Stimulated activated CD8-positive, alpha-beta memory T cell treated with anti-CD3 and anti-CD28 coated beads, Interleukin-4, amount 100 ng/mL, for 24 hours (primary cell): ENCODE results near the gene ZNF738.
"Not testable (repeated sequence)": the region's sequence is repeated elsewhere in the genome, so short reads cannot be mapped to it uniquely, and the experiment has no call there.

Experiments
- DNase-seq: peaks from one replicate; pipeline ENCODE4 v3.0.0-alpha.2; 2020; ENCODE audit warnings: low read depth

ZNF738 gene

GRCh38 chr19:21358768-21359451, at the start of gene ZNF738:
Gene ZNF738 (plus strand): TSS chr19:21359000. CDS start chr19:21359141, 141 bp downstream.
- peak; percentile 68 for DNase-seq

DNA sequence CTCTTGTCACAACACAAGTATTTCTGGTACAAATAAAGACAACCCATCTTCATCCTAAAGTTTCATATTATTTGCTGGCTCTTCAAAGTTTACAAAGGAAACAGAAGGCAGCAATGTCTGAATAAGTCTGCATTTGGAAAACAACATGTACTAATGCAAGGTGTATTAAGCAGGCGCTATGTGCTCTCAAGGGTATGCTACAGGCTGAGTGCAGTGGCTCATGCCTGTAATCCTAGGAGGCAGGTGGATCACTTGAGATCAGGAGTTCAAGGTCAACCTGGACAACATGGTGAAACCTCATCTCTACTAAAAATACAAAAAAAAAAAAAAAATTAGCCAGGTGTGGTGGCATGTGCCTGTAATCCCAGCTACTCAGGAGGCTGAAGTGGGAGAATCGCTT, 46.0 kb upstream of the ZNF738 start:
- DNase-seq, result not testable (repeated sequence)

- DNase-seq, result no peak
Measured at GRCh38 chr19:21314676-21315075, 44.1 kb upstream of the ZNF738 start.

DNA sequence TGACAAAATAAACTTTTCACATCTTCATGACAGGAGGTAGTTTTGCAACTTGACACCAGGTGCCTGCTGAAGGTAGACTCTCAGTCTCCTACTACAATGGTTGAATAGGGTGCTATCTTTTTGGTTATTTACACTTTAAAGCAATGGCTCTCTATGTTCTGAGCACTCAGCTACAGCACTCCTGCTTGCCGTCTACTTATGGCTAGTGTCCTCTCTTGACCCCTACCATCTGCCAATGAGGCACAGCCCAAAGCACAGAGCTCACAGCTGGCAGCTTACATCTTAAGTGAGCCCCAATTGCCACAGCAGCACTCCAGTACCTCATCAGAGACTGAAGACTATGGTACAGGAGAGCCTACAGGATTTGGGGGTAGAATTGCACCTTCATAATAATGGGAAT, 41.0 kb upstream of the ZNF738 start:
- DNase-seq, result no peak

DNA sequence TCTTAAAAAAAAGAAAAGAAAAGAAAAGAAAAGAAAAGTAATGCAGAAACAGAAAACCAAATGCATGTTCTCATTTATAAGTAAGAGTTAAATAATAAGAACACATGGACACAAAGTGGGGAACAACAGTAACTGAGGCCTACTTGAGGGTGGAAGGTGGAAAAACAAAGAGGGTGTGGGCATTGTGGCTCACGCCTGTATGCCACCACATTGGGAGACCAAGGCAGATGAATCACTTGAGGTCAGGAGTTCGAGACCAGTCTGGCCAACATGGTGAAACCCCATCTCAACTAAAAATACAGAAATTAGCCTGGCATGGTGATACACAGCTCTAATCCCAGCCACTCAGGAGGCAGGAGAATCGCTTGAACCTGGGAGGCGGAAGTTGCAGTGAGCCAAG, 37.7 kb upstream of the ZNF738 start:
- DNase-seq, result no peak

DNA sequence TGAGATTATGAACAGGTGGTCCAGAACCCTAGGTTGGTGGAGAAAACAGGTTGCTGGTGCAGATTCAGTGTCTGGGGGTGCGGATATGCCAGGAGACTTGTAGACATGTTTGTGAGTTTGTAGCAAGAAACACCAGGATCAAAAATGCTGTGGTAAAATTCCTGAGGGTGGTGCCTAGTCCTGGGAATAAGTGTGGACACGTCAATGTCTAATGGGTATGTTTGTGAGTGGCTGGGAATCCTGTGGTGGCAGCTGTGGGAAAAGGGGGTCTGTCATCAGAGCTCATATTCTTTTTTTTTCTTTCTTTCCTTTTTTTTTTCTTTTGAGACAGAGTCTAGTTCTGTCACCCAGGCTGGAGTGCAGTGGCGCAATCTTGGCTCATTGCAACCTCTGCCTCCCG, 36.8 kb upstream of the ZNF738 start:
- no peak for DNase-seq

GRCh38 chr19:21322528-21322927, 36.3 kb upstream of the ZNF738 start:
- no peak for DNase-seq

GRCh38 chr19:21323000-21323399, 35.8 kb upstream of the ZNF738 start:
- DNase-seq, result no peak

GRCh38 chr19:21326169-21326568, 32.6 kb upstream of the ZNF738 start:
- DNase-seq, result no peak

DNA sequence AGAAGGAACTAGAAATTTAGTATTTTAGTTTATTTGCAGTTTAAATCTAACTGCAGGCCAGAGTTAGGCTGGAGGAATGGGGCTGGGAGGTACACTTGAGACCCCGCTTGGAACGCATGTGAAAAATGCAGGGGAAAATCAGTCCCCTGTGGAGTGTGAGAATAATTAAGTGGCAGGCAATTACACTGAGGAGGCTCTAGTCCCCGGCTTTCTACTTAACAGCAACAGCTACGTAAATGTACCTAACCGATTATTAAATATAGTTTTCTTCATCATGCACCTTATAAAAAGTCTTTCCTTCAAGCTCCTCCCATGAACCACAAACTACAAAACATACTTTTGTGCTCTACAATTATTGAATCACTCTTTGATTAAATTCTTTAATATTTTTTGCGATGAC, 30.4 kb upstream of the ZNF738 start:
- DNase-seq, result no peak

DNA sequence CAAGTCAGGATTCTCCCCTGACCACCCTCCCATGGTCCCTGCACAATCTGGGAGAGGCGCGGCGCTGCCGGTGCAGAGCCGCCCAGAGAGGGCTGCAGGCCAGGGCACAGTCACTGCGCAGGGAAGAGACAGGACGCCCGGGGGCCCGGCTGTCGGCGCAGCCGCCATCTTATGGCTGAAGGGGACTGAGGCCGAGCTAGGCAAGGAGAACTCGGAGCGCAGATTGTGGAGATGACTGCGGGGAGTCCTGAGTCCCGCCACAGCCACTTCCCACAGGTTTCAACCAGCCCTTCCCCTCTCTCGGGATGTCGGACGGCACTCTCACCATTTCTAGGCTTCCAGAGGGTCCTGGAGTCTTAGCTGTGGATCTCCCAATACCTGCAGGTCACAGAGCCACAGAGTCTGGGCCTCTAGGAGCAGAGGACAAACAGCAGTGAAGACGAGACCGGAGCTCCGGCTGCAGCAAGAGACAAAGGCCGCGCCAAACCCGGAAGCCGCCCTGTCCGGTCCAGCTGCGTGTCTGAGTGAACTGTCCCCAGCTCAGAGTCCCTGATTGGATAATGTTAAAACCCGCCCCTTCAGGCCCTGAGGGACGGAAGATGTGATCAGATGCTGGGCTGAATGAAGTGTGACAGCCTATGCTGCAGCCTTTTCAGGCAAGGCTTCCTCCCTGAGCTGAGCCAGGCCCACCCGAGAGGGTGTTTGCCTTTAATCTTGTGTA, 29.8 kb upstream of the ZNF738 start, which contains the start of gene ZNF708:
Gene ZNF708 (minus strand): TSS at position 526 of the 721 bp plus-strand sequence. CDS start 198 bp downstream, at position 328.
- peak; percentile 60 for DNase-seq

- no peak for DNase-seq
Measured at GRCh38 chr19:21335721-21336120, 23.1 kb upstream of the ZNF738 start.

- not testable (repeated sequence) for DNase-seq
Measured at GRCh38 chr19:21344841-21345240, 14.0 kb upstream of the ZNF738 start.

DNA sequence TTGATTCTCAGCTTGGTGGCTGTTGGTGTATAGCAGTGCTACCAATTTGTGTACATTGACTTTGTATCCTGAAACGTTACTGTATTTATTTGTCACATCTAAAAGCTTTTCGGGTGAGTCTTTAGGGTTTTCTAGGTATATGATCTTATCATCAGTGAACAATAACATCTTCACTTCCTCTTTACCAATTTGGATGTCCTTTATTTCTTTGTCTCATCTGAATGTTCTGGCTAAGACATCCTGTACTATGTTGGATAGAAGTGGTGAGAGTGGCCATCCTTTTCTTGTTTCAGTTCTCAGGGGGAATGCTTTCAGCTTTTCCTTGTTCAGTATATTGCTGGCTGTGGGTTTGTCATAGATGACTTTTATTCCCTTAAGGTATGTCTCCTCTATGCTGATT, 6.0 kb upstream of the ZNF738 start:
- DNase-seq, result no peak

GRCh38 chr19:21362291-21362690, 3.5 kb downstream of the ZNF738 start:
- no peak for DNase-seq

- no peak for DNase-seq
Measured at GRCh38 chr19:21383980-21384582, 25.3 kb downstream of the ZNF738 start.

DNA sequence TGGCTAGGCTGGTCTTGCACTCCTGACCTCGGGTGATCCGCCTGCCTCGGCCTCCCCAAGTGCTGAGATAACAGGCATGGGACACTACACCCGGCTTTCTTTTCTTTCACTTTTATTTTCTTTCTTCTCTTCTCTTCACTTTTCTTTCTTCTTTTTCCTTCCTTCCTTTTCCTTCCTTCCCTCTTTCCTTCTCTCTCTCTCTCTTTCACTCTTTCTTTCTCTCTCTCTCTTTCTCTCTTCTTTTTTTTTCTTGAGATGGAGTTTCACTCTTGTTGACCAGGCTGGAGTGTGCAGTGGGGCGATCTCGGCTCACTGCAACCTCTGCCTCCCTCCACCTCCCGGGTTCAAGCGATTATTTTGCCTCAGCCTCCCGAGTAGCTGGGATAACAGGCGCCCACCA, 37.3 kb downstream of the ZNF738 start:
- no peak for DNase-seq

DNA sequence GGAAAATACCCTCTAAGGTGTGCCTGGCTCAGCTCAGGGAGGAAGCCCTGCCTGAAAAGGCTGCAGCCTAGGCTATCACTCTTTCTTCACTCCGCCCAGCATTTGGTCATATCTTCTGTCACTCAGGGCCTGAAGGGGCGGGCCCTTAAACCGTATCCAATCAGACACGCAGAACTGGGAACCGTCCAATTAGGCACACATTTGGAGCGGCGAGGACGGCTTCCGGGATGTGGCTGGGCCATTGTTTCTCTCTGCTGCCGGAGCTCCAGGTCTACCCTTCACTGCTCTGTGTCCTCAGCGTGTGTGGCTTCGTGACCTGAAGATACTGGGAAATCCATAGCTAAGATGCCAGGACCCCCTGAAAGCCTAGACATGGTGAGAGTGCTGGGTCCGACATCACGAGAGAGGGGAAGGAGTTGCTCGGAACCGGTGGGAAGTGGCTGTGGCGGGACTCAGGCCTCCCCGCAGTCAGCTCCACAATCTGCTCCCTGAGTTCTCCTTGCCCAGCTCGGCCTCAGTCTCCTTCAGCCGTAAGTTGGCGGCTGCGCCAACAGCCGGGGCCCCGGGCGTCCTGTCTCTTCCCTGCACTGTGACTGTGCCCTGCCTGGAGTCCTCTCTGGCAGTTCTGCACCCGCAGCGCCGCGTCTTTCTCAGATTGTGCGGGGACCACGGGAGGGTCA, 38.2 kb downstream of the ZNF738 start, which contains the start of gene ZNF493:
Gene ZNF493 (plus strand): TSS at position 241 of the 680 bp plus-strand sequence. CDS start 105 bp downstream, at position 346.
- peak; percentile 85 for DNase-seq

GRCh38 chr19:21398851-21399250, 40.1 kb downstream of the ZNF738 start:
- DNase-seq, result no peak

DNA sequence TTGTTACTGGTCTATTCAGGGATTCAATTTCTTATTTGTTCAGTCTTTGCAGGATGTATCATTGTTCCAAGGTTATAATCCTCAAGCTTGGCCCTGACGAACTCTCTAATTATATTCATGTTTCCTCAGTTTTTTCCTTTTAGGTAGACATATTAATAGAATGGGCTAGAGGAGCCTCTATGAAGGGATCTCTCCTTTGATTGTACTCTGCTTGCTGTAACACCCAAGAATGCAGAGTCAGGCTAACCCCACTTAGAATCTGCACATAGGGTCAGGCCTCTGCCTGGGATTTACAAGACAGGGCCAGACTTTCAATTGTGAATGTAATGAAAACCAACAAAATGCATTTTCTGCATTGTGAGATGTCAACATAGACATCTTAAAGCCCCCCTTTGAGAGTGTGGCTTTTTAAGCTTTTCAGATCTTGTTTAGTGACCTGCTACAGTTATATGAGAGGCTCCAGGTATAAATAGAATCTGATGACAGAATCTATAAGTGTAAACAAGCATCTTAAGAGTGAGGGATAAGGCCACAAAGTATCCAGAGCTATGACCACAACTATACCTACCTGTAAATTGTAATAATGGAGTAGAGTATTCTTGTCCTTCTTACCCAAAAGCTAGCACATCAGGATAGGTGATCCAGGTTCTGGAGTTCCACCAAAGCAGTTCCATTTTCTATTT, 43.6 kb downstream of the ZNF738 start:
- no peak for DNase-seq

DNA sequence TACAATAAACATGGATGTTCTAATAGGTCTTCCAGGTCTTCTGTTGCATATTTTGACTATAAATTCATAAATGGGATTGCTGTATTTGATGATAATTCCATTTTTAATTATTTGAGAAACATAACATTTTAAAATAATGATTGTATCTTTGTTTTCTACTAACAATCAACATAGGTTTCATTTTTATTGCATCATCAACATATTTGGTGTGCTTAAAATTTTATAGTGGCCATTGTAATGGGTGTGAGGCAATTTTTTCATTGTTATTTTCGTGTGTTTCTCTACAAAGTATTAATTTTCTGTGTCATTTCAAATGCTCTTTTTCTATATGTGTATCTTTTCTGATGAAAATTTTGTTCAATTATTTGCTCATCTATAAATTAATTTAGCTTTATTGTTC, 51.4 kb downstream of the ZNF738 start:
- DNase-seq, result no peak

DNA sequence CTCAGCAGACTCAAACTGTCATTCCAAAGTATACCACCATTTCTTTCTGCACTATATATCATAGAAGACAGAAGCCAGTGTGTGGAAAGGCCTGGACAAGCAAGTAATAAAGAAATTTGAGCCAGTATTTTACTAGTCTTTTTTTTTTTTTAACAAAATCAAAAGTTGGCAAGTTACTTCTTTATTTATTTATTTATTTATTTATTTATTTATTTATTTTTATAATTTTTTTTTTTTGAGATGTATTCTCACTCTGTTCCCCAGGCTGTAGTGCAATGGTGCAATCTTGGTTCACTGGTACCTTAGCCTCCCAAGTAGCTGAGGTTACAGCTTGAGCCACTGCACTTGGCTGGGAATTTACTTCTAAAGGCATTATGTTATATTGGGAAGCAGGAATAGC, 63.4 kb downstream of the ZNF738 start:
- no peak for DNase-seq
